ENCODE measurements around the gene CBFB. TPM values are rescaled to one million over a fixed set of nuclear protein-coding genes. Genes with fewer than 3 reads are reported as not detected.

Gene CBFB
- total and polyA plus RNA-seq, 10 donors, result 22.7 to 80.4 (median 58.4) TPM

- TF ChIP-seq POLR2A (IDR thresholded peaks at IDR 0.05) (no peak), CTCF (IDR thresholded peaks at IDR 0.05 in 8 of 11, conservative IDR thresholded peaks at IDR 0.05 in 3 of 11) (no peak), POLR2AphosphoS5 (IDR thresholded peaks at IDR 0.05) (no peak)
- intact Hi-C loops (cut with DNase I; ENCODE audit: low total_unique reads), result no loop called here
- WGBS, 5 donors, result 88 to 97% (median 93%) methylated on average over 4 of the region's 4 CpGs
- H3K27ac ChIP-seq, result no peak overlapping the region
- peaks cover 0 to 68% (median 5%) of the 10 kb centered on the region in 6 donors for H3K36me3 ChIP-seq
- H3K4me3 ChIP-seq, result no peak overlapping the region
- no peak for DNase-seq
- H3K4me1 ChIP-seq, result peaks cover 0 to 23% (median 7%) of the 10 kb centered on the region in 6 donors
- H3K9me3 ChIP-seq, result no peaks in the 10 kb centered on the region
- no peaks in the 10 kb centered on the region for H3K27me3 ChIP-seq (replicated peaks in 1 of 7)
These were observed 64.3 kb downstream of the CBFB start for GRCh38 chr16:67093098-67093726.

- TF ChIP-seq POLR2AphosphoS5 (IDR thresholded peaks at IDR 0.05), result no peak
- TF ChIP-seq CTCF (IDR thresholded peaks at IDR 0.05 in 8 of 11, conservative IDR thresholded peaks at IDR 0.05 in 3 of 11), result no peak
- no peak for TF ChIP-seq POLR2A (IDR thresholded peaks at IDR 0.05)
- peaks cover 0 to 66% (median 14%) of the 10 kb centered on the region in 6 donors for H3K36me3 ChIP-seq
- WGBS, 5 donors, result 90 to 94% (median 92%) methylated on average over 2 of the region's 2 CpGs
- H3K27ac ChIP-seq, result no peak overlapping the region
- no peak overlapping the region for H3K4me3 ChIP-seq
- no peaks in the 10 kb centered on the region for H3K4me1 ChIP-seq
- no peaks in the 10 kb centered on the region for H3K9me3 ChIP-seq
- H3K27me3 ChIP-seq (replicated peaks in 1 of 7), result no peaks in the 10 kb centered on the region
- DNase-seq, result no peak
- intact Hi-C loops (cut with DNase I; ENCODE audit: low total_unique reads), result no loop called here
These were observed 69.7 kb downstream of the CBFB start for GRCh38 chr16:67098599-67098998.

GRCh38 chr16:67100569-67101310, 71.8 kb downstream of the CBFB start:
- Histone ChIP-seq H3K27ac (no peak overlapping the region), H3K9me3 (no peaks in the 10 kb centered on the region), H3K36me3 (peaks cover 0 to 46% (median 13%) of the 10 kb centered on the region in 6 donors), H3K4me1 (peaks cover 0 to 21% (median 15%) of the 10 kb centered on the region in 6 donors), H3K4me3 (no peak overlapping the region), H3K27me3 (replicated peaks in 1 of 7) (no peaks in the 10 kb centered on the region)
- intact Hi-C loops (cut with DNase I; ENCODE audit: low total_unique reads), result no loop called here
- DNase-seq, result no peak
- TF ChIP-seq POLR2AphosphoS5 (IDR thresholded peaks at IDR 0.05) (no peak), CTCF (IDR thresholded peaks at IDR 0.05 in 8 of 11, conservative IDR thresholded peaks at IDR 0.05 in 3 of 11) (peak in 2 of 11 experiments; percentile 6 to 14)
- 91 to 100% (median 95%) methylated on average over 1 of the region's 1 CpG for WGBS, 5 donors
